Caco-2 (cell line): ENCODE measurements around the gene ARG2. TPM values are rescaled to one million over a fixed set of nuclear protein-coding genes. Genes with fewer than 3 reads are reported as not detected.

Experiments used
- BruUV-seq: library from RNA; stranded (reverse); fragments of 400-500 nt; replicated peaks from 2 replicates; lab custom pipeline; 2021; lab: Mats Ljungman, UMichigan
- CTCF ChIA-PET: fragments of 300-600 bp; sonication (Branson Sonifier 250); formaldehyde crosslinking; loops from one replicate; lab custom pipeline; 2022; ENCODE audit warnings: antibody characterized with exemption; lab: Charles Lee
- POLR2A ChIA-PET: fragments of 300-600 bp; sonication (Branson Sonifier 250); formaldehyde crosslinking; loops from one replicate; lab custom pipeline; 2022; ENCODE audit warnings: antibody characterized with exemption; lab: Charles Lee
- DNase-seq, 2 experiments: peaks; one replicate each; pipeline versions ENCODE4 v3.0.0 to v3.0.0-alpha.2; 2020 to 2022
- H3K27me3 ChIP-seq: replicated peaks from 2 replicates; pipeline ENCODE4 v1.6.0; 2011; ENCODE audit warnings: low read length; ENCODE audit not compliant: control insufficient read depth, insufficient read depth
- H3K36me3 ChIP-seq: 2 replicates; pipeline ENCODE4 v1.5.1; 2011; ENCODE audit warnings: low read length; ENCODE audit not compliant: control insufficient read depth, insufficient read depth
- H3K4me1 ChIP-seq: fragments of 250-450 bp; sonication (Bioruptor Pico); 2 replicates; pipeline ENCODE4 v1.5.1; 2020; ENCODE audit warnings: mild to moderate bottlenecking
- H3K4me3 ChIP-seq: 2 replicates; pipeline ENCODE4 v1.5.1; 2011; ENCODE audit warnings: low read depth, mild to moderate bottlenecking, control low read depth, low read length
- H3K9me3 ChIP-seq: fragments of 250-450 bp; sonication (Bioruptor Pico); 2 replicates; pipeline ENCODE4 v1.5.1; 2020; ENCODE audit warnings: mild to moderate bottlenecking, moderate library complexity
- H3K27ac Mint-ChIP-seq: one replicate; pipeline ENCODE4 v1.8.0; 2022; ENCODE audit warnings: mixed read lengths; ENCODE audit not compliant: unreplicated experiment
- H3K27me3 Mint-ChIP-seq: one replicate; pipeline ENCODE4 v1.8.0; 2022; ENCODE audit warnings: mixed read lengths; ENCODE audit not compliant: insufficient read depth, unreplicated experiment
- H3K36me3 Mint-ChIP-seq: one replicate; pipeline ENCODE4 v1.8.0; 2022; ENCODE audit warnings: mild to moderate bottlenecking, mixed read lengths; ENCODE audit not compliant: insufficient read depth, unreplicated experiment
- H3K4me1 Mint-ChIP-seq: one replicate; pipeline ENCODE4 v1.8.0; 2022; ENCODE audit warnings: low read depth, mixed read lengths; ENCODE audit not compliant: unreplicated experiment
- H3K4me3 Mint-ChIP-seq: one replicate; pipeline ENCODE4 v1.8.0; 2022; ENCODE audit warnings: mild to moderate bottlenecking, moderate library complexity, mixed read lengths; ENCODE audit not compliant: unreplicated experiment
- H3K9me3 Mint-ChIP-seq: one replicate; pipeline ENCODE4 v1.8.0; 2022; ENCODE audit warnings: mixed read lengths; ENCODE audit not compliant: unreplicated experiment
- intact Hi-C: fragments of 100-400 bp; cut with micrococcal nuclease; formaldehyde crosslinking; loops from one replicate; pipeline ENCODE4 v1.10.0; 2022; ENCODE audit not compliant: unreplicated experiment
- total RNA-seq: library from RNA; stranded (reverse); gene quantifications from 2 replicates; pipeline ENCODE4 v1.2.3, GENCODE V29; 2022
- TF ChIP-seq, protein P1 (sequence below), 2 experiments: fragments of 200-600 bp in 1 of 2; IDR thresholded peaks; 1 replicate in 1 of 2; 2 replicates in 1 of 2; pipeline versions ENCODE4 v1.5.1 to v1.8.0; 2011 to 2022; ENCODE audit warnings: antibody characterized with exemption in 1 of 2, control low read depth in 1 of 2, inconsistent platforms in 1 of 2, low read depth in 1 of 2, low read length in 1 of 2, mild to moderate bottlenecking in 1 of 2, moderate library complexity in 1 of 2; ENCODE audit not compliant: insufficient read depth in 1 of 2, severe bottlenecking in 1 of 2, unreplicated experiment in 1 of 2

Gene ARG2
- total RNA-seq, 1 experiment from 2014 or later = 22.6 TPM

DNA sequence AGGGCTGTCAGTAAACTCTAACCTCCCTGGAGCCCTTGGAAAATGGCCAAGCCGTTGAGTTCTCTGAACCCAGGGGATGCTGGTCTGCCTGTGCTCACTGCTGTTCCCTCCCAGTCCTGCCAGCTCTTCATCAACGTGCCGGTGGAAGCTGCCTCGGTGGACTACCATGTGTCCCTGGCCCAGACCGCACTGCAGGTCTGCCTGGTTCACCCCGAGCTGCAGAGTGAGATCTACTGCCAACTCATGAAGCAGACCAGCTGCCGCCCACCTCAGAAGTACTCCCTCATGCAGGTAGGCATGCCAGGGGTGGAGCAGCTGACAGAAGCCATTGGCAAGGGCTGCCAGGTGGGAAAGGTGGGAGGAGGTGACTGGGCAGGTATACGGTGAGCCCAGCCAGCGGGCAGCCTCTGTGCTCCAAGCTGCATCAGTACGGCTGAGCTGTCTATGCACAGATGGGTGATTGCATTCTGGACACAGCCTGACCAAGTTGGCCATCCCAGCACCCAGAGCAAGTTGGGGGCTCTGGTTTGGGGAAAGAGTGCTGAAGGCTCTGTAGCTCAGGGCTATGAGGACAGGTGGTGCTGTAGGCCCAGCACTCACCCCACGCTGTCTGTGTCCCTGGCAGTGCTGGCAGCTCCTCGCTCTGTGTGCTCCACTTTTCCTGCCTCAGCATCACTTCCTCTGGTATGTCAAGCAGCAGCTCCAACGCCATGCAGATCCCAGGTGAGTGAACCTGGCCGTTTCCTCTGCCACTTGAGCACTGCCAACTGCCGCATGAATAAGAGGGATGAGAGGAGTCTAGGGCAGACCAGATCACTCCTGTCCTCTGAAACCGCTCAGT lies 41.6 kb upstream of the ARG2 start:
- TF ChIP-seq, protein P1, sequence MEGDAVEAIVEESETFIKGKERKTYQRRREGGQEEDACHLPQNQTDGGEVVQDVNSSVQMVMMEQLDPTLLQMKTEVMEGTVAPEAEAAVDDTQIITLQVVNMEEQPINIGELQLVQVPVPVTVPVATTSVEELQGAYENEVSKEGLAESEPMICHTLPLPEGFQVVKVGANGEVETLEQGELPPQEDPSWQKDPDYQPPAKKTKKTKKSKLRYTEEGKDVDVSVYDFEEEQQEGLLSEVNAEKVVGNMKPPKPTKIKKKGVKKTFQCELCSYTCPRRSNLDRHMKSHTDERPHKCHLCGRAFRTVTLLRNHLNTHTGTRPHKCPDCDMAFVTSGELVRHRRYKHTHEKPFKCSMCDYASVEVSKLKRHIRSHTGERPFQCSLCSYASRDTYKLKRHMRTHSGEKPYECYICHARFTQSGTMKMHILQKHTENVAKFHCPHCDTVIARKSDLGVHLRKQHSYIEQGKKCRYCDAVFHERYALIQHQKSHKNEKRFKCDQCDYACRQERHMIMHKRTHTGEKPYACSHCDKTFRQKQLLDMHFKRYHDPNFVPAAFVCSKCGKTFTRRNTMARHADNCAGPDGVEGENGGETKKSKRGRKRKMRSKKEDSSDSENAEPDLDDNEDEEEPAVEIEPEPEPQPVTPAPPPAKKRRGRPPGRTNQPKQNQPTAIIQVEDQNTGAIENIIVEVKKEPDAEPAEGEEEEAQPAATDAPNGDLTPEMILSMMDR (IDR thresholded peaks at IDR 0.05; ENCODE audit: insufficient read depth in 1 of 2, low read depth in 1 of 2, low read length in 1 of 2, severe bottlenecking in 1 of 2, unreplicated experiment in 1 of 2) = no peak
- DNase-seq = no peak
- intact Hi-C loops = no loop called here
- ChIA-PET POLR2A (no interaction called here), CTCF (no interaction called here)
- no peaks in the 10 kb centered on the region for H3K9me3 ChIP-seq
- H3K4me1 Mint-ChIP-seq = peaks cover under 1% of the 10 kb centered on the region
- H3K27me3 ChIP-seq = no peaks in the 10 kb centered on the region
- H3K36me3 Mint-ChIP-seq = peaks cover 8% of the 10 kb centered on the region
- no peak overlapping the region for H3K4me3 ChIP-seq
- no peak overlapping the region for H3K27ac Mint-ChIP-seq
- peaks cover 16% of the 10 kb centered on the region for H3K4me1 ChIP-seq
- H3K36me3 ChIP-seq = no peaks in the 10 kb centered on the region; the same call in none of the 2 replicates
- H3K4me3 Mint-ChIP-seq = no peak overlapping the region
- H3K9me3 Mint-ChIP-seq = no peaks in the 10 kb centered on the region
- BruUV-seq = no TSS peak
- H3K27me3 Mint-ChIP-seq = no peaks in the 10 kb centered on the region

DNA sequence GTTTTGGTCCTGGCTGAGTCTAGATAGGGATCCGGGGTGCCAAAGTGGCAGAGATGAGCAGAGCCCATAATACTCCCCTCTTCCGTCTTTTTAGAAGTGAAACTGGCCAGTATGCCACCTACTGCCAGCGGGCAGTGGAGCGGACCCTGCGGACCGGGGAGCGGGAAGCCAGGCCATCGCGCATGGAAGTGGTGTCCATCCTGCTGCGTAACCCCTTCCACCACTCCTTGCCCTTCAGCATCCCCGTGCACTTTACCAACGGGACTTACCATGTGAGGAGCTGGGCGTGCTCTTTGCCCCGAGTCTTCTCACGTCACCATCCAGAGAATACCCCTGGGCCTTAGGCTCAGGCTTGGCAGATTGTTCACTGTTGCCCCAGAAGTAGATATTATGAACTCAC lies 40.7 kb upstream of the ARG2 start:
- peaks cover 12% of the 10 kb centered on the region for H3K36me3 Mint-ChIP-seq
- no peak overlapping the region for H3K4me3 Mint-ChIP-seq
- Histone ChIP-seq H3K9me3 (no peaks in the 10 kb centered on the region), H3K4me3 (no peak overlapping the region), H3K27me3 (no peaks in the 10 kb centered on the region), H3K36me3 (peaks cover 2% of the 10 kb centered on the region), H3K4me1 (peaks cover 13% of the 10 kb centered on the region)
- no peaks in the 10 kb centered on the region for H3K27me3 Mint-ChIP-seq
- no peak for DNase-seq
- intact Hi-C loops = no loop called here
- CTCF ChIA-PET = interaction anchor here (2.6 to 3.4 kb wide), 2 partner anchors 20 to 52 kb away, joined by 17 to 36 read pairs; partner anchors contain the start of gene PIGH
- POLR2A ChIA-PET = no interaction called here
- no peaks in the 10 kb centered on the region for H3K9me3 Mint-ChIP-seq
- no TSS peak for BruUV-seq
- TF ChIP-seq, protein P1 (IDR thresholded peaks at IDR 0.05; ENCODE audit: insufficient read depth in 1 of 2, low read depth in 1 of 2, low read length in 1 of 2, severe bottlenecking in 1 of 2, unreplicated experiment in 1 of 2) = no peak
- no peaks in the 10 kb centered on the region for H3K4me1 Mint-ChIP-seq
- no peak overlapping the region for H3K27ac Mint-ChIP-seq

DNA sequence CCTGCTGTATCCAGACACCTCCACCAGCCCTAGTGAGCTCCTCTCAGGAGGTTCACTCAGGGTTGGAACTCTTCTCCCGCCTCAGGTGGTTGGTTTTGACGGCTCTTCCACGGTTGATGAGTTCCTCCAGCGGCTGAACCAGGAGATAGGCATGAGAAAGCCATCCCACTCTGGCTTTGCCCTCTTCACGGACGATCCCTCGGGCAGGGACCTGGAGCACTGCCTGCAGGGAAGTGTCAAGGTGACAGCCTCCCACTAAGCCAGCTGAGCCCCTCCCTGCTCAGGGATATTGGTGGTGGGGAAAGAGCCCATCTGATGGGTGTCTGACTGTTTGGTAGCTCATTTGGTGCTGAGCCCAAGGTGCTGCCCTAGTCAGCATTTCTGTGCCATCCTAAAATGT lies 40.1 kb upstream of the ARG2 start:
- intact Hi-C loops = loop anchor here (1.0 to 5.0 kb wide), 2 partner anchors 53 to 188 kb away; no protein-coding TSS in a partner anchor
- H3K27me3 Mint-ChIP-seq = no peaks in the 10 kb centered on the region

More for the DNA sequence above, 40.1 kb upstream of the ARG2 start:
- Histone ChIP-seq H3K4me3 (no peak overlapping the region), H3K4me1 (peaks cover 13% of the 10 kb centered on the region), H3K27me3 (no peaks in the 10 kb centered on the region), H3K9me3 (no peaks in the 10 kb centered on the region), H3K36me3 (peaks cover 2% of the 10 kb centered on the region)
- Mint-ChIP-seq H3K9me3 (no peaks in the 10 kb centered on the region), H3K4me1 (no peaks in the 10 kb centered on the region), H3K36me3 (peaks cover 13% of the 10 kb centered on the region), H3K27ac (no peak overlapping the region), H3K4me3 (no peak overlapping the region)
- ChIA-PET CTCF (interaction anchor here (2.2 to 3.4 kb wide), 5 partner anchors 8 to 152 kb away, joined by 11 to 36 read pairs (median 24); partner anchors contain the start of gene PIGH), POLR2A (no interaction called here)
- TF ChIP-seq, protein P1 (IDR thresholded peaks at IDR 0.05; ENCODE audit: insufficient read depth in 1 of 2, low read depth in 1 of 2, low read length in 1 of 2, severe bottlenecking in 1 of 2, unreplicated experiment in 1 of 2) = no peak
- no TSS peak for BruUV-seq
- no peak for DNase-seq
